ENCODE results near the gene ARHGEF3. TPM values are rescaled to one million over a fixed set of nuclear protein-coding genes. Genes with fewer than 3 reads are reported as not detected.

Gene ARHGEF3
- total RNA-seq, 1 experiment from 2014 or later: 4.4 TPM

DNA sequence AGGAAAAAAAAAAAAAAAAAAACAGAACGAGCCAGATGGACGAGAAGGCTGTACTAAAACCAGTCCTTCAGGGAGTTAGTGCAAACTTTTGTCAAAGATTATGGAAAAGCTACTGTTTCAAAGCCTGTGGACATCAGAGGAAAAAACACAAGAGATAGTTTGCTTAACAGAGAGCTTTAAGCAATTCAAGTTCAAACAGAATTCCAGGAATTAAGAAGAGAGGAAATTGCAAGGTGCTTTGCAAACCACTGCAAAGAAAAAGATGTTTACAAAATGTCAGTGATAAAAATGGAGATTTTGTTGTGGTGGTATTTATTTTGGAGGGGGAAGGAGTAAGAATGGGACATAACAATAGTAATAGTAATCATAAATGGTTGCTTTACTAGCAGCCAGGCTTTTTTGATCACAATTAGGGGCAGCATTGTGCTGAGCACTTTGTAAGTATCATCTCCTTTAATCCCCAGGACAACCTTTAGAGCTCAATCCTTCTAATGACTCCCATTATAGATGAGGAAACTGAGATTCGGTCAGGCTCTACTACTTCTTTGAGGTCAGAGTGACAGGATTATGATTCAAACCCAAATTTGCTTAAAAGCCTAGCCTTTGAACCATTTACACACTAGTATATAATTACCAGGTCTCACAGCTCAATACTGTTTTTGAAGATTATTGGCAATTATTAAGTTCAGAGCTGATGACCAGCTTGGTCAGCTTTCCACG, 22.4 kb upstream of the ARHGEF3 start:
- Histone ChIP-seq H3K4me1 (ENCODE audit: insufficient read depth, low read length) (peaks cover 5% of the 10 kb centered on the region), H3K79me1 (ENCODE audit: insufficient read depth, low read depth, low read length, poor library complexity, severe bottlenecking) (no peaks in the 10 kb centered on the region), H3K18ac (ENCODE audit: insufficient read length, low read depth, low read length) (no peak overlapping the region), H3K79me2 (ENCODE audit: insufficient read depth, low read length) (no peaks in the 10 kb centered on the region), H2AK5ac (ENCODE audit: insufficient read length, low read length) (no peak overlapping the region), H4K8ac (replicated peaks; ENCODE audit: insufficient read length, low read depth, low read length) (no peak overlapping the region), H2BK20ac (ENCODE audit: low read depth, low read length, poor library complexity, severe bottlenecking) (no peak overlapping the region), H3K23ac (ENCODE audit: insufficient read length, low read depth, low read length) (no peak overlapping the region), H3K56ac (ENCODE audit: insufficient read length, low read depth, low read length) (no peak overlapping the region), H4K5ac (ENCODE audit: insufficient read length, low read depth, low read length) (no peak overlapping the region), H3K27ac (ENCODE audit: insufficient read length, low read depth, low read length) (no peak overlapping the region), H2BK15ac (ENCODE audit: low read depth, low read length) (no peak overlapping the region), H4K20me1 (ENCODE audit: control insufficient read depth, insufficient read depth, insufficient read length) (no peaks in the 10 kb centered on the region), H2BK5ac (ENCODE audit: insufficient read length, low read length) (no peak overlapping the region), H2AFZ (ENCODE audit: low read length) (no peak overlapping the region), H3K9me3 (ENCODE audit: control insufficient read depth, low read depth, low read length) (no peaks in the 10 kb centered on the region), H3K27me3 (ENCODE audit: insufficient read depth, low read length) (no peaks in the 10 kb centered on the region), H3T11ph (ENCODE audit: low read length) (no peak overlapping the region), H3K23me2 (ENCODE audit: insufficient read length, low read depth, low read length, poor library complexity, severe bottlenecking) (no peaks in the 10 kb centered on the region), H4K91ac (ENCODE audit: insufficient read length, low read depth, low read length) (no peak overlapping the region), H3K14ac (ENCODE audit: insufficient read depth, low read length) (no peak overlapping the region), H3K4me2 (ENCODE audit: insufficient read depth, insufficient read length, low read length) (no peak overlapping the region), H3K4ac (ENCODE audit: low read depth, low read length) (no peak overlapping the region), H2BK120ac (ENCODE audit: low read depth, low read length, poor library complexity, severe bottlenecking) (no peak overlapping the region), H3K9ac (ENCODE audit: extremely low read depth, insufficient read length, low read length) (no peak overlapping the region), H2BK12ac (ENCODE audit: insufficient read length, low read depth, low read length) (no peak overlapping the region)
- H3K9me3 Mint-ChIP-seq: no peaks in the 10 kb centered on the region
- WGBS (ENCODE audit: extremely low coverage, insufficient read length, low lambda C conversion rate): no CpG with 5 or more reads among the region's 4 CpGs
- no peaks in the 10 kb centered on the region for H3K27me3 Mint-ChIP-seq (ENCODE audit: low read depth)
- H3K36me3 Mint-ChIP-seq (ENCODE audit: insufficient read depth in 1 of 3, low read depth in 3 of 3): no peaks in the 10 kb centered on the region
- H3K4me1 Mint-ChIP-seq: peaks cover 37 to 41% of the 10 kb centered on the region in 2 experiments
- H3K4me3 Mint-ChIP-seq: no peak overlapping the region
- DNase-seq: no peak
- peak overlapping the region in 2 of 3 experiments; percentile 17 to 88; a peak in 3 of 7 replicates for H3K27ac Mint-ChIP-seq
- TF ChIP-seq, protein P1, sequence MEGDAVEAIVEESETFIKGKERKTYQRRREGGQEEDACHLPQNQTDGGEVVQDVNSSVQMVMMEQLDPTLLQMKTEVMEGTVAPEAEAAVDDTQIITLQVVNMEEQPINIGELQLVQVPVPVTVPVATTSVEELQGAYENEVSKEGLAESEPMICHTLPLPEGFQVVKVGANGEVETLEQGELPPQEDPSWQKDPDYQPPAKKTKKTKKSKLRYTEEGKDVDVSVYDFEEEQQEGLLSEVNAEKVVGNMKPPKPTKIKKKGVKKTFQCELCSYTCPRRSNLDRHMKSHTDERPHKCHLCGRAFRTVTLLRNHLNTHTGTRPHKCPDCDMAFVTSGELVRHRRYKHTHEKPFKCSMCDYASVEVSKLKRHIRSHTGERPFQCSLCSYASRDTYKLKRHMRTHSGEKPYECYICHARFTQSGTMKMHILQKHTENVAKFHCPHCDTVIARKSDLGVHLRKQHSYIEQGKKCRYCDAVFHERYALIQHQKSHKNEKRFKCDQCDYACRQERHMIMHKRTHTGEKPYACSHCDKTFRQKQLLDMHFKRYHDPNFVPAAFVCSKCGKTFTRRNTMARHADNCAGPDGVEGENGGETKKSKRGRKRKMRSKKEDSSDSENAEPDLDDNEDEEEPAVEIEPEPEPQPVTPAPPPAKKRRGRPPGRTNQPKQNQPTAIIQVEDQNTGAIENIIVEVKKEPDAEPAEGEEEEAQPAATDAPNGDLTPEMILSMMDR (conservative IDR thresholded peaks at IDR 0.05): no peak
